HG03575 (cell line): ENCODE results near the gene GNAI1.

Experiments
- ATAC-seq: cut with Tn5 transposase; IDR thresholded peaks from one replicate; pipeline ENCODE4 v1.9.1; 2021; ENCODE audit not compliant: unreplicated experiment, insufficient number of reproducible peaks, low FRiP score; ENCODE audit errors: extremely low read depth

GNAI1 gene

DNA sequence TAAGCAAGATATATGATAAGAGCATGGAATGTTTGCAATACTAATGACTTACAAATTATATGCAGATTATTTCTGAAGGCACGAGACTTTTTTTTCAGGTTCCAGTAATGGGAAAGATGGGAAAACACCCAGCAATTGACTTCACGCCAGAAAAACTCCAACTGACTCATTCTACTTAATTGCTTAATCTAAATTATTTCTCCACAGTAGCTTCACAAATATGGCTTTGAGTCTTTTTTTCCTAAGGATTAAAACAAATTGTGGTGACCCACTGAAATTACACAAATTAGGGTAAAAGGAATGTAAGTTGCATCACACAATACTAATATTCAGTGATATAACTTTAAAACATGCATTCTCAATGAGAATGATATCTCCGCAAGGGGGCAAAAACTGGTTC, 138.7 kb downstream of the GNAI1 start:
- ATAC-seq = no peak

DNA sequence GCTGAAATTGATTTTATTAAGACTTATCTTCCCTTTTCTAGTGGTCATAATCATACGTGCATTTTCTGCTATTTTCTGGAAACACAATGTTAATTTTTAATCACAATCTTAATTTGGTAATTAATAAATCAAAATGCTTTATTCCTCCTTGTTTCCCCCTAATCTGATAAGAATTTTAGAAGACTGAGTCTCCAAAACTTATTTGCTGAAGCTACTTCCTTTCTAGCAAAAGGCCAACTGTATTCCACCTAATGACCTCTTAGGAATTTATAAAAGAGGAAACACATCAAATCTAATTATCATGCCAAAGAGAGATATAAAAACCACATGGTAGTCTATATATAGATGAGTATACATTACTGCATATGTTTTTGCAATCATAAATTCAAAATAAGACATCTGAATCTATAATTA, 140.6 kb downstream of the GNAI1 start:
- ATAC-seq = no peak
